GM23248 (cell line): ENCODE results near the gene WWTR1. TPM values are rescaled to one million over a fixed set of nuclear protein-coding genes. Genes with fewer than 3 reads are reported as not detected.
A peak's percentile ranks its signal among the peaks of the same experiment; 100 is the strongest.

ENCODE experiments used
- DNase-seq: peaks from one replicate; pipeline ENCODE4 v3.0.0-alpha.2; 2015
- H2AFZ ChIP-seq: fragments of 200-600 bp; sonication (generic); 2 replicates; pipeline ENCODE4 v1.6.1; 2016; ENCODE audit warnings: antibody characterized with exemption
- H3F3A ChIP-seq: fragments of 200-600 bp; sonication (generic); 2 replicates; pipeline ENCODE4 v1.6.1; 2016; ENCODE audit warnings: mild to moderate bottlenecking, antibody characterized with exemption, mixed run types; ENCODE audit not compliant: insufficient read depth
- H3K27ac ChIP-seq: fragments of 200-600 bp; sonication (generic); 2 replicates; pipeline ENCODE4 v1.5.1; 2016; ENCODE audit warnings: mild to moderate bottlenecking
- H3K27me3 ChIP-seq: fragments of 200-600 bp; sonication (generic); replicated peaks from 2 replicates; pipeline ENCODE4 v1.6.1; 2016; ENCODE audit warnings: mild to moderate bottlenecking; ENCODE audit not compliant: insufficient read depth
- H3K36me3 ChIP-seq: fragments of 200-600 bp; sonication (generic); 2 replicates; pipeline ENCODE4 v1.6.1; 2016; ENCODE audit warnings: low read depth, mild to moderate bottlenecking
- H3K4me1 ChIP-seq: fragments of 200-600 bp; sonication (generic); 2 replicates; pipeline ENCODE4 v1.6.1; 2016; ENCODE audit warnings: mild to moderate bottlenecking; ENCODE audit not compliant: insufficient read depth
- H3K4me2 ChIP-seq: fragments of 200-600 bp; sonication (generic); one replicate; pipeline ENCODE4 v1.6.1; 2016; ENCODE audit warnings: mild to moderate bottlenecking; ENCODE audit not compliant: unreplicated experiment
- H3K4me3 ChIP-seq: fragments of 200-600 bp; sonication (generic); 2 replicates; pipeline ENCODE4 v1.5.1; 2016; ENCODE audit warnings: mild to moderate bottlenecking
- H3K79me2 ChIP-seq: fragments of 200-600 bp; sonication (generic); 2 replicates; pipeline ENCODE4 v1.6.1; 2016; ENCODE audit warnings: mild to moderate bottlenecking; ENCODE audit not compliant: insufficient read depth
- H3K9ac ChIP-seq: fragments of 200-600 bp; sonication (generic); 2 replicates; pipeline ENCODE4 v1.6.1; 2016; ENCODE audit warnings: mild to moderate bottlenecking
- H3K9me2 ChIP-seq: fragments of 200-600 bp; sonication (generic); 2 replicates; pipeline ENCODE4 v1.6.1; 2016; ENCODE audit warnings: mixed run types, mild to moderate bottlenecking, moderate library complexity; ENCODE audit not compliant: insufficient read depth
- H3K9me3 ChIP-seq: fragments of 200-600 bp; sonication (generic); one replicate; pipeline ENCODE4 v1.6.1; 2017; ENCODE audit warnings: low read depth
- H4K20me1 ChIP-seq: fragments of 200-600 bp; sonication (generic); 2 replicates; pipeline ENCODE4 v1.6.0; 2016; ENCODE audit not compliant: insufficient read depth
- EZH2 ChIP-seq: fragments of 200-600 bp; sonication (generic); IDR thresholded peaks from 2 replicates; pipeline ENCODE4 v1.6.1; 2018; ENCODE audit warnings: antibody characterized with exemption, mild to moderate bottlenecking; ENCODE audit not compliant: insufficient read depth, poor library complexity, severe bottlenecking
- EZH2phosphoT487 ChIP-seq: fragments of 200-600 bp; sonication (generic); IDR thresholded peaks from 2 replicates; pipeline ENCODE4 v1.6.1; 2018; ENCODE audit warnings: antibody characterized with exemption, moderate library complexity, mild to moderate bottlenecking, low read depth; ENCODE audit not compliant: insufficient read depth
- WGBS, 2 experiments: methylation state at CpG; one replicate each; pipeline ENCODE4 v1.1.6; 2015 to 2017; ENCODE audit warnings: low lambda C conversion rate in 2 of 2, low coverage in 1 of 2; ENCODE audit errors: missing lambda C conversion rate in 2 of 2; 5-methylcytosine and 5-hydroxymethylcytosine counted together
- in situ Hi-C: fragments of 300-500 bp; cut with MboI; formaldehyde crosslinking; loops from 2 replicates; pipeline ENCODE4 v1.15.0; 2020
- polyA plus RNA-seq: library from polyadenylated mRNA; unstranded; fragments of >200 nt; fragmentation: Nextera tagmentation; extraction: Ambion mirVana; gene quantifications from 2 replicates; pipeline ENCODE4 v1.2.1, GENCODE V29; 2016
- total RNA-seq: library from RNA; depleted of rRNA; stranded (reverse); fragments of >200 nt; shearing (Covaris generic); gene quantifications from 2 replicates; pipeline ENCODE4 v1.2.3, GENCODE V29; 2014; rRNA removed

Gene WWTR1
- total RNA-seq (53.3 and 57.4 TPM in 2 replicates), polyA plus RNA-seq (75.7 and 78.2 TPM in 2 replicates)

- in situ Hi-C loops = no loop called here
Observed at GRCh38 chr3:149657926-149658743, at the start of gene WWTR1. TSS of gene WWTR1 (minus strand) at chr3:149658025. CDS start at chr3:149657306, 719 bp downstream.

GRCh38 chr3:149706905-149707304 is 49.1 kb upstream of the WWTR1 start:
- TF ChIP-seq EZH2 = no peak
- TF ChIP-seq EZH2phosphoT487 = no peak
- Histone ChIP-seq H2AFZ (no peak overlapping the region), H3K27me3 (no peaks in the 10 kb centered on the region), H3K4me2 (no peak overlapping the region), H3F3A (peaks cover 28% of the 10 kb centered on the region), H3K4me1 (peaks cover 23% of the 10 kb centered on the region), H3K9me3 (no peaks in the 10 kb centered on the region), H3K9ac (no peak overlapping the region), H3K79me2 (no peaks in the 10 kb centered on the region), H3K27ac (no peak overlapping the region), H3K36me3 (no peaks in the 10 kb centered on the region), H4K20me1 (no peaks in the 10 kb centered on the region), H3K9me2 (no peaks in the 10 kb centered on the region), H3K4me3 (no peak overlapping the region)
- in situ Hi-C loops = no loop called here
- no peak for DNase-seq
- 61 to 72% methylated on average over 3 of the region's 3 CpGs for WGBS, 2 experiments

More at GRCh38 chr3:149657926-149658743, at the start of gene WWTR1:
- peak; percentile 95 for DNase-seq
- no peaks in the 10 kb centered on the region for H3K9me3 ChIP-seq
- H3K27ac ChIP-seq = peak within 1 kb of the TSS; percentile 87
- H3K4me1 ChIP-seq = peaks cover 32% of the 10 kb centered on the region
- H3F3A ChIP-seq = peaks cover 36% of the 10 kb centered on the region
- no peaks in the 10 kb centered on the region for H3K9me2 ChIP-seq
- H3K79me2 ChIP-seq = peaks cover 42% of the 10 kb centered on the region
- H3K36me3 ChIP-seq = 0 out of 2 replicates have a peak, but pooled peaks cover 5% of the 10 kb centered on the region
- H2AFZ ChIP-seq = peak within 1 kb of the TSS; percentile 78
- peaks cover 3% of the 10 kb centered on the region; the same call in 1 of the 2 replicates for H4K20me1 ChIP-seq
- no peaks in the 10 kb centered on the region for H3K27me3 ChIP-seq
- WGBS, 2 experiments = 1 to 2% methylated on average over 46 to 52 of the region's 52 CpGs
- H3K9ac ChIP-seq = peak within 1 kb of the TSS; percentile 95
- peak within 1 kb of the TSS; percentile 92 for H3K4me2 ChIP-seq
- H3K4me3 ChIP-seq = peak within 1 kb of the TSS; percentile 96
- TF ChIP-seq EZH2 = no peak
- no peak for TF ChIP-seq EZH2phosphoT487

- Histone ChIP-seq H3K27me3 (no peaks in the 10 kb centered on the region), H3K9me2 (no peaks in the 10 kb centered on the region), H3K27ac (no peak overlapping the region), H3K4me2 (peak overlapping the region; percentile 3), H4K20me1 (no peaks in the 10 kb centered on the region), H3K9me3 (no peaks in the 10 kb centered on the region), H3K9ac (no peak overlapping the region), H3K36me3 (no peaks in the 10 kb centered on the region), H3K4me3 (no peak overlapping the region), H3K4me1 (peaks cover 37% of the 10 kb centered on the region), H3K79me2 (no peaks in the 10 kb centered on the region), H2AFZ (no peak overlapping the region), H3F3A (peaks cover 40% of the 10 kb centered on the region)
- no peak for DNase-seq
- in situ Hi-C loops = no loop called here
- TF ChIP-seq EZH2phosphoT487 = no peak
- no peak for TF ChIP-seq EZH2
Observed at GRCh38 chr3:149705416-149705815, 47.6 kb upstream of the WWTR1 start.

- 2 to 8% methylated on average over 2 of the region's 2 CpGs for WGBS, 2 experiments
- H3K27me3 ChIP-seq = no peaks in the 10 kb centered on the region
- H3K9me3 ChIP-seq = no peaks in the 10 kb centered on the region
- no peaks in the 10 kb centered on the region for H3K9me2 ChIP-seq
- no peak for TF ChIP-seq EZH2phosphoT487
- no peak for TF ChIP-seq EZH2
- no peaks in the 10 kb centered on the region for H4K20me1 ChIP-seq
- in situ Hi-C loops = no loop called here
- DNase-seq = peak; percentile 82
- H3K4me1 ChIP-seq = peaks cover 37% of the 10 kb centered on the region
- H3F3A ChIP-seq = peaks cover 40% of the 10 kb centered on the region
- peak overlapping the region; percentile 94 for H3K27ac ChIP-seq
- peak overlapping the region; percentile 26; the same call in 1 of the 2 replicates for H3K4me3 ChIP-seq
- no peaks in the 10 kb centered on the region for H3K36me3 ChIP-seq
- H3K9ac ChIP-seq = peak overlapping the region; percentile 73
- peak overlapping the region; percentile 68 for H2AFZ ChIP-seq
- H3K79me2 ChIP-seq = no peaks in the 10 kb centered on the region
- H3K4me2 ChIP-seq = peak overlapping the region; percentile 32
Observed at GRCh38 chr3:149703466-149703865, 45.6 kb upstream of the WWTR1 start.
